Measurements from ENCODE around the gene IWS1. TPM values are rescaled to one million over a fixed set of nuclear protein-coding genes. Genes with fewer than 3 reads are reported as not detected.
A peak's percentile ranks its signal among the peaks of the same experiment; 100 is the strongest.

The IWS1 gene
- total RNA-seq, 1 donor: 36.6 TPM

- no peak overlapping the region for H2AFZ ChIP-seq (ENCODE audit: low read length)
- H3K27ac ChIP-seq (ENCODE audit: low read depth, low read length): no peak overlapping the region
- no peaks in the 10 kb centered on the region for H3K9me3 ChIP-seq (ENCODE audit: low read depth, low read length)
- no peaks in the 10 kb centered on the region for H3K79me2 ChIP-seq (ENCODE audit: insufficient read depth, low read length)
- H3K36me3 ChIP-seq (ENCODE audit: insufficient read depth, low read length): no peaks in the 10 kb centered on the region
- TF ChIP-seq CTCF (IDR thresholded peaks at IDR 0.05; ENCODE audit: extremely low read depth, low read depth, low read length): no peak
- H3K4me3 ChIP-seq (ENCODE audit: insufficient read depth, low read length): no peak overlapping the region
- no peaks in the 10 kb centered on the region for H3K4me1 ChIP-seq (ENCODE audit: insufficient read depth, low read length)
- no peak overlapping the region for H3K4me2 ChIP-seq (ENCODE audit: insufficient read depth, low read length)
- peaks cover 57% of the 10 kb centered on the region for H3K27me3 ChIP-seq (ENCODE audit: insufficient read depth, low read length)
- DNase-seq (ENCODE audit: insufficient read length, low spot score, missing footprints): no peak
- no peaks in the 10 kb centered on the region for H4K20me1 ChIP-seq (ENCODE audit: insufficient read depth, low read length)
Measured at GRCh38 chr2:127552846-127553245, 26.6 kb upstream of the IWS1 start.

GRCh38 chr2:127552336-127552735 is 26.0 kb upstream of the IWS1 start:
- no peaks in the 10 kb centered on the region for H3K79me2 ChIP-seq (ENCODE audit: insufficient read depth, low read length)
- no peak for TF ChIP-seq CTCF (IDR thresholded peaks at IDR 0.05; ENCODE audit: extremely low read depth, low read depth, low read length)
- H3K4me3 ChIP-seq (ENCODE audit: insufficient read depth, low read length): no peak overlapping the region
- no peak for DNase-seq (ENCODE audit: insufficient read length, low spot score, missing footprints)
- no peaks in the 10 kb centered on the region for H3K36me3 ChIP-seq (ENCODE audit: insufficient read depth, low read length)
- peaks cover 59% of the 10 kb centered on the region for H3K27me3 ChIP-seq (ENCODE audit: insufficient read depth, low read length)
- no peak overlapping the region for H3K27ac ChIP-seq (ENCODE audit: low read depth, low read length)
- H4K20me1 ChIP-seq (ENCODE audit: insufficient read depth, low read length): no peaks in the 10 kb centered on the region
- no peaks in the 10 kb centered on the region for H3K4me1 ChIP-seq (ENCODE audit: insufficient read depth, low read length)
- H3K9me3 ChIP-seq (ENCODE audit: low read depth, low read length): no peaks in the 10 kb centered on the region
- H3K4me2 ChIP-seq (ENCODE audit: insufficient read depth, low read length): no peak overlapping the region
- no peak overlapping the region for H2AFZ ChIP-seq (ENCODE audit: low read length)

GRCh38 chr2:127551221-127551930 is 25.1 kb upstream of the IWS1 start:
- Histone ChIP-seq H3K4me1 (ENCODE audit: insufficient read depth, low read length) (no peaks in the 10 kb centered on the region), H4K20me1 (ENCODE audit: insufficient read depth, low read length) (no peaks in the 10 kb centered on the region), H2AFZ (ENCODE audit: low read length) (no peak overlapping the region), H3K36me3 (ENCODE audit: insufficient read depth, low read length) (no peaks in the 10 kb centered on the region), H3K79me2 (ENCODE audit: insufficient read depth, low read length) (no peaks in the 10 kb centered on the region), H3K27me3 (ENCODE audit: insufficient read depth, low read length) (peaks cover 51% of the 10 kb centered on the region), H3K27ac (ENCODE audit: low read depth, low read length) (no peak overlapping the region), H3K4me2 (ENCODE audit: insufficient read depth, low read length) (no peak overlapping the region), H3K9me3 (ENCODE audit: low read depth, low read length) (no peaks in the 10 kb centered on the region), H3K4me3 (ENCODE audit: insufficient read depth, low read length) (no peak overlapping the region)
- no peak for TF ChIP-seq CTCF (IDR thresholded peaks at IDR 0.05; ENCODE audit: extremely low read depth, low read depth, low read length)
- peak; percentile 51 for DNase-seq (ENCODE audit: insufficient read length, low spot score, missing footprints)

- H3K4me1 ChIP-seq (ENCODE audit: insufficient read depth, low read length): no peaks in the 10 kb centered on the region
- no peaks in the 10 kb centered on the region for H4K20me1 ChIP-seq (ENCODE audit: insufficient read depth, low read length)
- H2AFZ ChIP-seq (ENCODE audit: low read length): no peak overlapping the region
- no peak for TF ChIP-seq CTCF (IDR thresholded peaks at IDR 0.05; ENCODE audit: extremely low read depth, low read depth, low read length)
- H3K9me3 ChIP-seq (ENCODE audit: low read depth, low read length): no peaks in the 10 kb centered on the region
- DNase-seq (ENCODE audit: insufficient read length, low spot score, missing footprints): no peak
- H3K4me3 ChIP-seq (ENCODE audit: insufficient read depth, low read length): no peak overlapping the region
- H3K27me3 ChIP-seq (ENCODE audit: insufficient read depth, low read length): peaks cover 30% of the 10 kb centered on the region
- no peak overlapping the region for H3K27ac ChIP-seq (ENCODE audit: low read depth, low read length)
- H3K36me3 ChIP-seq (ENCODE audit: insufficient read depth, low read length): no peaks in the 10 kb centered on the region
- H3K79me2 ChIP-seq (ENCODE audit: insufficient read depth, low read length): no peaks in the 10 kb centered on the region
- no peak overlapping the region for H3K4me2 ChIP-seq (ENCODE audit: insufficient read depth, low read length)
Measured at GRCh38 chr2:127546797-127547196, 20.5 kb upstream of the IWS1 start.
